Peyer's patch (tissue), 4 donors: ENCODE data around the gene GHITM.

Experiments used
- CTCF ChIP-seq, 6 experiments: fragments of 450-650 bp in 4 of 6; fragments of 200-600 bp in 2 of 6; sonication (generic) in 1 of 6; IDR thresholded peaks; one replicate each; pipeline ENCODE4 v1.5.1; 2017 to 2019; ENCODE audit warnings: antibody characterized with exemption in 6 of 6, mild to moderate bottlenecking in 3 of 6, moderate library complexity in 1 of 6
- POLR2A ChIP-seq, 2 donors: fragments of 450-650 bp; IDR thresholded peaks; one replicate each; pipeline ENCODE4 v1.5.1; 2017; ENCODE audit warnings: antibody characterized with exemption in 2 of 2, mild to moderate bottlenecking in 2 of 2, moderate library complexity in 2 of 2

GRCh38 chr10:84173501-84173929, 34.2 kb downstream of the GHITM start, which contains the start of gene GPR15LG:
- TF ChIP-seq CTCF (IDR thresholded peaks at IDR 0.05) (peak in 1 of 6 experiments; percentile 10), POLR2A (IDR thresholded peaks at IDR 0.05) (peak; percentile 47 to 60)
